Neural cell (in vitro differentiated cells): ENCODE results near the gene HOXB1. TPM values are rescaled to one million over a fixed set of nuclear protein-coding genes. Genes with fewer than 3 reads are reported as not detected.

Experiments used
- H2AFZ ChIP-seq: fragments of 200-600, 300-800 bp; sonication (generic), shearing (Covaris generic); 2 replicates; pipeline ENCODE4 v1.6.0; 2014; ENCODE audit warnings: low read depth, mild to moderate bottlenecking, antibody characterized with exemption, low read length, moderate library complexity
- H3F3A ChIP-seq: fragments of 200-600 bp; shearing (Covaris generic); 2 replicates; pipeline ENCODE4 v1.6.1; 2016; ENCODE audit warnings: mild to moderate bottlenecking, moderate library complexity, mixed read lengths, antibody characterized with exemption, low read length; ENCODE audit not compliant: insufficient read depth, poor library complexity, severe bottlenecking
- H3K27ac ChIP-seq: fragments of 200-600, 300-800 bp; sonication (generic), shearing (Covaris generic); 2 replicates; pipeline ENCODE4 v1.5.1; 2014; ENCODE audit warnings: mild to moderate bottlenecking, low read length, moderate library complexity
- H3K27me3 ChIP-seq: fragments of 300-800, 200-600 bp; sonication (generic), shearing (Covaris generic); 2 replicates; pipeline ENCODE4 v1.6.0; 2014; ENCODE audit warnings: mild to moderate bottlenecking, low read depth, low read length, moderate library complexity; ENCODE audit not compliant: insufficient read depth
- H3K36me3 ChIP-seq: fragments of 300-800, 200-600 bp; sonication (generic), shearing (Covaris generic); 2 replicates; pipeline ENCODE4 v1.5.1; 2014; ENCODE audit warnings: mild to moderate bottlenecking, antibody characterized with exemption, low read length, moderate library complexity; ENCODE audit not compliant: insufficient read depth
- H3K4me2 ChIP-seq: fragments of 300-800, 200-600 bp; sonication (generic), shearing (Covaris generic); 2 replicates; pipeline ENCODE4 v1.6.0; 2014; ENCODE audit warnings: mild to moderate bottlenecking, low read length
- H3K4me3 ChIP-seq: fragments of 300-800, 200-600 bp; sonication (generic), shearing (Covaris generic); 2 replicates; pipeline ENCODE4 v1.5.1; 2014; ENCODE audit warnings: mild to moderate bottlenecking, low read length, moderate library complexity
- H3K79me2 ChIP-seq: fragments of 200-600 bp; shearing (Covaris generic); replicated peaks from 2 replicates; pipeline ENCODE4 v1.6.0; 2014; ENCODE audit warnings: mild to moderate bottlenecking, low read length, moderate library complexity; ENCODE audit not compliant: insufficient read depth
- H3K9ac ChIP-seq: fragments of 300-800, 200-600 bp; sonication (generic), shearing (Covaris generic); 2 replicates; pipeline ENCODE4 v1.6.1; 2016; ENCODE audit warnings: mild to moderate bottlenecking, low read length, mixed read lengths
- H3K9me2 ChIP-seq: fragments of 200-600 bp; shearing (Covaris generic); 2 replicates; pipeline ENCODE4 v1.6.1; 2016; ENCODE audit warnings: mild to moderate bottlenecking, low read length, mixed read lengths; ENCODE audit not compliant: insufficient read depth
- H3K9me3 ChIP-seq: fragments of 200-600, 300-800 bp; sonication (generic), shearing (Covaris generic); 2 replicates; pipeline ENCODE4 v1.6.1; 2016; ENCODE audit warnings: mild to moderate bottlenecking, mixed run types, low read length, moderate library complexity, mixed read lengths
- H4K20me1 ChIP-seq: fragments of 200-600 bp; shearing (Covaris generic); 2 replicates; pipeline ENCODE4 v1.6.1; 2016; ENCODE audit warnings: mild to moderate bottlenecking, mixed run types; ENCODE audit not compliant: insufficient read depth
- CTCF ChIP-seq: fragments of 450-650 bp; IDR thresholded peaks from 2 replicates; pipeline ENCODE4 v1.5.1; 2014; ENCODE audit warnings: antibody characterized with exemption, mild to moderate bottlenecking, moderate library complexity; ENCODE audit not compliant: poor library complexity, severe bottlenecking
- EP300 ChIP-seq: fragments of 450-650 bp; conservative IDR thresholded peaks from 2 replicates; pipeline ENCODE4 v1.6.1; 2014; ENCODE audit warnings: antibody characterized with exemption, mild to moderate bottlenecking, moderate library complexity; ENCODE audit not compliant: poor library complexity, severe bottlenecking
- EZH2 ChIP-seq: fragments of 200-600, 300-800 bp; shearing (Covaris generic), sonication (generic); IDR thresholded peaks from 2 replicates; pipeline ENCODE4 v1.6.1; 2014; ENCODE audit warnings: antibody characterized with exemption, low read length, borderline replicate concordance, mild to moderate bottlenecking; ENCODE audit not compliant: insufficient read depth, poor library complexity, severe bottlenecking
- MXI1 ChIP-seq: fragments of 450-650 bp; conservative IDR thresholded peaks from 2 replicates; pipeline ENCODE4 v1.6.1; 2014; ENCODE audit warnings: antibody characterized with exemption, mild to moderate bottlenecking; ENCODE audit not compliant: poor library complexity, severe bottlenecking
- POLR2AphosphoS5 ChIP-seq: IDR thresholded peaks from 2 replicates; pipeline ENCODE4 v1.6.1; 2012
- RAD21 ChIP-seq: fragments of 450-650 bp; conservative IDR thresholded peaks from 2 replicates; pipeline ENCODE4 v1.6.1; 2014; ENCODE audit warnings: antibody characterized with exemption, mild to moderate bottlenecking, moderate library complexity
- SMC3 ChIP-seq: fragments of 450-650 bp; conservative IDR thresholded peaks from 2 replicates; pipeline ENCODE4 v1.6.1; 2014; ENCODE audit warnings: antibody characterized with exemption, mild to moderate bottlenecking, moderate library complexity; ENCODE audit not compliant: poor library complexity
- TAF1 ChIP-seq: IDR thresholded peaks from 2 replicates; pipeline ENCODE4 v1.6.1; 2012; ENCODE audit warnings: low read depth
- polyA plus RNA-seq: library from polyadenylated mRNA; depleted of rRNA; stranded (reverse); fragments of >200 nt; gene quantifications from 2 replicates; pipeline ENCODE4 v1.2.3, GENCODE V29; 2014
- TF ChIP-seq, protein P1 (sequence below): IDR thresholded peaks from 2 replicates; pipeline ENCODE4 v1.6.1; 2012; ENCODE audit warnings: borderline replicate concordance

Gene HOXB1
- polyA plus RNA-seq, 1 donor from 2014 or later, result not detected

GRCh38 chr17:48561884-48562810, 31.3 kb upstream of the HOXB1 start:
- Histone ChIP-seq H3K4me2 (no peak overlapping the region), H3K4me3 (no peak overlapping the region)

More at GRCh38 chr17:48561884-48562810, 31.3 kb upstream of the HOXB1 start:
- TF ChIP-seq EP300 (no peak), MXI1 (no peak), TAF1 (no peak), EZH2 (no peak), RAD21 (no peak), POLR2AphosphoS5 (no peak), CTCF (no peak), SMC3 (no peak)
- TF ChIP-seq, protein P1, sequence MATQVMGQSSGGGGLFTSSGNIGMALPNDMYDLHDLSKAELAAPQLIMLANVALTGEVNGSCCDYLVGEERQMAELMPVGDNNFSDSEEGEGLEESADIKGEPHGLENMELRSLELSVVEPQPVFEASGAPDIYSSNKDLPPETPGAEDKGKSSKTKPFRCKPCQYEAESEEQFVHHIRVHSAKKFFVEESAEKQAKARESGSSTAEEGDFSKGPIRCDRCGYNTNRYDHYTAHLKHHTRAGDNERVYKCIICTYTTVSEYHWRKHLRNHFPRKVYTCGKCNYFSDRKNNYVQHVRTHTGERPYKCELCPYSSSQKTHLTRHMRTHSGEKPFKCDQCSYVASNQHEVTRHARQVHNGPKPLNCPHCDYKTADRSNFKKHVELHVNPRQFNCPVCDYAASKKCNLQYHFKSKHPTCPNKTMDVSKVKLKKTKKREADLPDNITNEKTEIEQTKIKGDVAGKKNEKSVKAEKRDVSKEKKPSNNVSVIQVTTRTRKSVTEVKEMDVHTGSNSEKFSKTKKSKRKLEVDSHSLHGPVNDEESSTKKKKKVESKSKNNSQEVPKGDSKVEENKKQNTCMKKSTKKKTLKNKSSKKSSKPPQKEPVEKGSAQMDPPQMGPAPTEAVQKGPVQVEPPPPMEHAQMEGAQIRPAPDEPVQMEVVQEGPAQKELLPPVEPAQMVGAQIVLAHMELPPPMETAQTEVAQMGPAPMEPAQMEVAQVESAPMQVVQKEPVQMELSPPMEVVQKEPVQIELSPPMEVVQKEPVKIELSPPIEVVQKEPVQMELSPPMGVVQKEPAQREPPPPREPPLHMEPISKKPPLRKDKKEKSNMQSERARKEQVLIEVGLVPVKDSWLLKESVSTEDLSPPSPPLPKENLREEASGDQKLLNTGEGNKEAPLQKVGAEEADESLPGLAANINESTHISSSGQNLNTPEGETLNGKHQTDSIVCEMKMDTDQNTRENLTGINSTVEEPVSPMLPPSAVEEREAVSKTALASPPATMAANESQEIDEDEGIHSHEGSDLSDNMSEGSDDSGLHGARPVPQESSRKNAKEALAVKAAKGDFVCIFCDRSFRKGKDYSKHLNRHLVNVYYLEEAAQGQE, result no peak
- no peaks in the 10 kb centered on the region for H3K9me3 ChIP-seq
- no peaks in the 10 kb centered on the region for H3K9me2 ChIP-seq
- H3K9ac ChIP-seq, result no peak overlapping the region
- no peak overlapping the region for H2AFZ ChIP-seq
- no peaks in the 10 kb centered on the region for H3F3A ChIP-seq
- H3K27me3 ChIP-seq, result peaks cover 99% of the 10 kb centered on the region
- no peaks in the 10 kb centered on the region for H3K79me2 ChIP-seq
- H3K36me3 ChIP-seq, result no peaks in the 10 kb centered on the region
- no peaks in the 10 kb centered on the region for H4K20me1 ChIP-seq
- no peak overlapping the region for H3K27ac ChIP-seq
